CD4-positive, alpha-beta T cell treated with Interleukin-15 for 1 hour (primary cell): ENCODE data around the gene LOXL4.

Experiments
- DNase-seq: peaks from one replicate; pipeline ENCODE4 v3.0.0-alpha.2; 2020

LOXL4 gene

DNA sequence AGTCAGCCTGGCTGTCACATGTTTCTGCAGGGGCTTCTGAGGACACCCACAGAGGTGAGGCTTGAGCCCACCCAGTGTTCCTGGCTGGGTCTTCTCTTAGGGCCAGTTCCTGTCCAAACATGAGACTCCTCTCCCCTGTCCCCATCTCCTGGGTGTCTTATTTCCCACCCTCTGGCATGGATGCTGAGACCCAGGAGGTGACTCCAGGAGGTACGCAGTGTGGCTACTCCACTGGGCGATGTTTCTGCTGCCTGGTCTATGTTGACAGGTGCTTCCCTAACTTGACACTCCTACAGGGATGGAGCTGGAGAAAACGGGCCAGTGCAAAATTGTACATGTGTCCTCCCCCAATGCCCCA, 26.3 kb upstream of the LOXL4 start:
- DNase-seq = no peak

DNA sequence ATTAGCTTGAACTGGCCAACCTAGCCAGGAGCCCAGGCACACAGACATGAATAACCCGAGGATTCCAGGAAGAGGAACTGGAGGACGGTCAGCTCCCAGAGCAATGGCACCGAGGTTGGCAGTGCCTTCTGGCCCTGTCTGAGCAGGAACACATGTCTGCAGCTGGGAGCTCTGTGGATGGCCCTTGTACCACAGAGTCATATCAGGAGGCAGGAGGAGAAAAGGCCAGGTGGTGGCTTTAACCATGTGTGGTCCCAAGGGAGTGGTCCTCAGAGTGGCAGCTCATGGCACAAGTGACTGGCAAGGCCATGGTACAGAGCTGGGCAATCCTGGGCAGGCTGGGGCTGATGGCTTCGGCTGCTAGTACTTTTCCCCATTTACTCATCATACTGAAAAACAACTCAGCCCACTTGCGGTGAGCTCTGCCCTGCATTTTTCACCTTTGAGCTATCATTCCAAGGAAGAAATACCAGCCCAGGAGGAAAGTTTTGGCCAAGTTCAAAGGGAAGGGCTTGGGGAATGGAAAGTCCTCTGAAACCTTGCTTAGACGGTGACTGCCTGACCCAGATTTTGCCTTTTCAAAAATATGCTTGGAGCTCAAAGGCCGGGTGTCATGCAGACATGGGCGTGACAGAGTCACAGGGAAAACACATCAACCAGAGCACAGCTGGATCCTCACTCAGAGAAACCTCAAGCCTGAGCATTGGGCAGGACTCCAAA, 25.7 kb upstream of the LOXL4 start:
- no peak for DNase-seq

- DNase-seq = no peak
Observed at GRCh38 chr10:98292971-98293370, 25.0 kb upstream of the LOXL4 start.

- no peak for DNase-seq
Observed at GRCh38 chr10:98289802-98290209, 21.8 kb upstream of the LOXL4 start.

GRCh38 chr10:98287321-98287720, 19.3 kb upstream of the LOXL4 start:
- no peak for DNase-seq

DNA sequence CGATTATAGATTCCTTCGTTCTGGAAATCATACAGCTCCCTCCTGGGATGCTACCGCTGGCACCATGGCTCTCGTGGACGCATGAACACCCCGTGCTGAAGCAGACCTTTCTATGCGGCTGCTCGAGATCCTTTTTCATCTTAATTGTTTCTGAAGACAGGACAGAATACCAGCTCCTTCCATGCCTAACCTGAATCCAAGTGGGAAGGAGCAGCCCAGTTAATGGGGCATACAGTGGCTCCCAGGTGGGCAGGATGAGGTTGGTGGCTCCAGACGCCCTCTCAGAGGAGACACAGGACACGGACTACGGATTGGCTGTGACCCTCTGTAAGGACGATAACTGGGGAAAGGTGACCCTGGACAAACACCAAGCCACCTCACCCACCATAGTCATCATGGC, 18.4 kb upstream of the LOXL4 start:
- DNase-seq = no peak

GRCh38 chr10:98285416-98285815, 17.4 kb upstream of the LOXL4 start:
- no peak for DNase-seq

DNA sequence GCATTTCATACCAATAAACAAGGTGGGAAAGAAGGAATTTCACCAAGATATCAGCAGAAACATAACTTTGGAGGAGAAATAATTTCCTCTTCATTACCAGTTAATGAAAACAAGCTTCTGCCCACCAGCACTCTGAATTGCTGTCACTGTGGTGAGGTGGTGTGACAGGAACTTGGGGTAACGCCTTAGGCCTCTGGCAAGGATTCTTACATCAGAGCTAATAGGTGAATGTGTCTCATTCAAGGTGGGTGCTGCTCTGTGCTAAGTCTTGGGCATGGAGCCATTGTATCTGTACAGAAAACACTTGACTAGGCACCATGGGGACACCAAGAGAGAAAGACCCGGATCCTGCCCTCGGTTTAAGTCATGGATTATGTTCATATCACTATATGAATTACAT, 8.3 kb upstream of the LOXL4 start:
- no peak for DNase-seq

GRCh38 chr10:98274562-98274961, 6.6 kb upstream of the LOXL4 start:
- DNase-seq = no peak

- no peak for DNase-seq
Observed at GRCh38 chr10:98273057-98273850, 5.3 kb upstream of the LOXL4 start.

- DNase-seq = no peak
Observed at GRCh38 chr10:98272656-98273055, 4.7 kb upstream of the LOXL4 start.

DNA sequence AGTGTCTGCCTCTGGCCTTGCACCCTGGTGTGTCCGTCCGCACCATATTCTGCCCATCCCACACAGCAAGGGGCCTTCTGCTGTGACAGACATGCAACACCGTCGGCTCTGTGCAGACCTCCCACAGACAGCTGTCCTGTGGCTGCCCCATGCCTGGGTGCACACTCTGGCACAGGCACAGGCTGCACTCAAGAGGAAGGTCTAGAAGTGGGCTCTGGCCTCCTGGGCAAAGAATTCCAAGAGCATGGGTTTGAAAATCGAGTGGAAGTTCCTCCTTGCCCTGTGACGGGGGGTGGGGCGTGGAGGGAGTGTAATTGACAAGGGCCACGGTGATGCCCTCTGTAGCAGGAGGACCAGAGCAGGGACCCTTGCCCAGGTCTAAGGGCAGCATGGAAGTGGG, 4.3 kb upstream of the LOXL4 start:
- no peak for DNase-seq

- no peak for DNase-seq
Observed at GRCh38 chr10:98270786-98271185, 2.8 kb upstream of the LOXL4 start.

GRCh38 chr10:98270073-98270740, 2.2 kb upstream of the LOXL4 start:
- no peak for DNase-seq

GRCh38 chr10:98269435-98269912, 1.5 kb upstream of the LOXL4 start:
- no peak for DNase-seq

DNA sequence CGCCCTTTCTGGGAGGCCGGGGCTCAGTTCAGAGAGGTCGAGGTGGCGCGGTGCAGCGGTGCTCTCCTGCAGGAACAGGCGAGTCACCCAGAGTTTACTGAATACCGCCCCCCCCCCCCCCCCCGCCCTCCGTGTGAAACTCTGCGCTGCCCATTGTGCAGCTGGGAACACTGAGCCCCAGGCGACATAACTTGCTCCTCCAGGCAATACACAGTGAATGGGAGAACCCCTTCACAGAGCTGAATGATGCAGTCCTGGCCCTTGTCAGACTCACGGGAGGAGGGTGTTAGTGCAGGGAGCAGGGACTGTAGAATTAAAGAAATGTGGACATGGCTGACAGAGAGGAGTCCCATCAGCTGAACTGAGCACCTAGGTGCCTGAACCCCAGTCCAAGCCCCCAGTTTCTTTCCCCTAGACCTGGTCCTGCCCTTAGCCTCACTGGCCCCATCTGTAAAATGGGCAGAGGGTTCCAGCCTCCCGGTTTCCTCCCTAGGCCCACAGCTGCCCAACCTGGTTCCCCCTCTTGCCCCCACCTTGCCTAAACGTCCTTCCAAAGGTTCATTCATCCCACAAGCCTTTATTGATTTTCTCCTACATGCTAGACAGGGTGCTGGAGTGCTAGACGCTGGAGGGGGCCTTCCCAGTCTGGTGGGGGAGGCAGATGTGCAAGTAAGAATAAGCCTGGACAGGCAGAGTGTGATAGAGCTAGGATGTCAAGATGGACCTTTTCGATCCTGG, 869 bp upstream of the LOXL4 start:
- DNase-seq = no peak

GRCh38 chr10:98267069-98267893, 713 bp downstream of the LOXL4 start:
- DNase-seq = no peak

- DNase-seq = no peak
Observed at GRCh38 chr10:98266647-98267046, 1.3 kb downstream of the LOXL4 start.

GRCh38 chr10:98265403-98266378, 2.3 kb downstream of the LOXL4 start:
- DNase-seq = no peak

GRCh38 chr10:98264378-98265065, 3.5 kb downstream of the LOXL4 start:
- DNase-seq = no peak
